Trophoblast cell (in vitro differentiated cells and primary cell): ENCODE results near the gene NMNAT3.

Experiments used
- DNase-seq, 2 donors: peaks; one replicate each; pipeline ENCODE4 v3.0.0-alpha.2; 2016
- H2AFZ ChIP-seq: 2 replicates; pipeline ENCODE4 v1.6.1; 2013; ENCODE audit warnings: low read length, moderate library complexity, mild to moderate bottlenecking; ENCODE audit not compliant: insufficient read depth, poor library complexity
- H2AK5ac ChIP-seq: 2 replicates; pipeline ENCODE4 v1.6.1; 2013; ENCODE audit warnings: mild to moderate bottlenecking, low read length
- H2BK120ac ChIP-seq: 2 replicates; pipeline ENCODE4 v1.6.1; 2013; ENCODE audit warnings: low read length, mild to moderate bottlenecking, moderate library complexity; ENCODE audit not compliant: insufficient read depth, poor library complexity
- H2BK12ac ChIP-seq: 2 replicates; pipeline ENCODE4 v1.6.1; 2013; ENCODE audit warnings: mild to moderate bottlenecking, low read length, moderate library complexity
- H2BK5ac ChIP-seq: 2 replicates; pipeline ENCODE4 v1.6.1; 2013; ENCODE audit warnings: low read length, low read depth, moderate library complexity, mild to moderate bottlenecking; ENCODE audit not compliant: poor library complexity
- H3K14ac ChIP-seq: 2 replicates; pipeline ENCODE4 v1.6.1; 2013; ENCODE audit warnings: mild to moderate bottlenecking, low read length
- H3K18ac ChIP-seq: 2 replicates; pipeline ENCODE4 v1.6.1; 2013; ENCODE audit warnings: mild to moderate bottlenecking, low read length
- H3K23ac ChIP-seq: 2 replicates; pipeline ENCODE4 v1.6.1; 2013; ENCODE audit warnings: low read length
- H3K27ac ChIP-seq: 2 replicates; pipeline ENCODE4 v1.5.1; 2013; ENCODE audit warnings: low read depth, mild to moderate bottlenecking, inconsistent platforms, low read length, moderate library complexity
- H3K27me3 ChIP-seq: 2 replicates; pipeline ENCODE4 v1.6.1; 2013; ENCODE audit warnings: inconsistent platforms, mild to moderate bottlenecking, low read length, moderate library complexity; ENCODE audit not compliant: insufficient read depth
- H3K36me3 ChIP-seq, 2 experiments: 1 replicate in 1 of 2; 2 replicates in 1 of 2; pipeline ENCODE4 v1.6.1; 2013; ENCODE audit warnings: low read length in 2 of 2, mild to moderate bottlenecking in 2 of 2, moderate library complexity in 1 of 2; ENCODE audit not compliant: insufficient read depth in 2 of 2, control insufficient read depth in 1 of 2
- H3K4ac ChIP-seq: 2 replicates; pipeline ENCODE4 v1.6.1; 2013; ENCODE audit warnings: low read depth, mild to moderate bottlenecking, low read length, moderate library complexity
- H3K4me1 ChIP-seq, 2 experiments: 1 replicate in 1 of 2; 2 replicates in 1 of 2; pipeline ENCODE4 v1.6.1; 2013; ENCODE audit warnings: low read length in 2 of 2, mild to moderate bottlenecking in 2 of 2, moderate library complexity in 1 of 2; ENCODE audit not compliant: insufficient read depth in 2 of 2, control insufficient read depth in 1 of 2
- H3K4me2 ChIP-seq: 2 replicates; pipeline ENCODE4 v1.6.1; 2013; ENCODE audit warnings: inconsistent platforms, mild to moderate bottlenecking, low read length, moderate library complexity
- H3K4me3 ChIP-seq: 2 replicates; pipeline ENCODE4 v1.5.1; 2013; ENCODE audit warnings: mild to moderate bottlenecking, low read depth, low read length, inconsistent platforms
- H3K79me1 ChIP-seq: one replicate; pipeline ENCODE4 v1.6.1; 2013; ENCODE audit warnings: low read length
- H3K79me2 ChIP-seq: 2 replicates; pipeline ENCODE4 v1.6.1; 2013; ENCODE audit warnings: low read length, mild to moderate bottlenecking; ENCODE audit not compliant: control insufficient read depth, insufficient read depth, poor library complexity
- H3K9ac ChIP-seq: 2 replicates; pipeline ENCODE4 v1.6.1; 2013; ENCODE audit warnings: mild to moderate bottlenecking, low read length
- H3K9me3 ChIP-seq: 2 replicates; pipeline ENCODE4 v1.6.1; 2013; ENCODE audit warnings: low read depth, mild to moderate bottlenecking, control low read depth, inconsistent platforms, low read length; ENCODE audit not compliant: insufficient read depth
- H4K12ac ChIP-seq: 2 replicates; pipeline ENCODE4 v1.6.1; 2013; ENCODE audit warnings: low read depth, mild to moderate bottlenecking, low read length, moderate library complexity
- H4K8ac ChIP-seq: 2 replicates; pipeline ENCODE4 v1.6.1; 2013; ENCODE audit warnings: low read depth, mild to moderate bottlenecking, low read length, moderate library complexity
- H4K91ac ChIP-seq: one replicate; pipeline ENCODE4 v1.6.1; 2013; ENCODE audit warnings: low read depth, mild to moderate bottlenecking, low read length, moderate library complexity
- WGBS: extraction: QIAGEN DNeasy Blood & Tissue Kit; methylation state at CpG from one replicate; pipeline ENCODE4 v1.1.7; 2013; ENCODE audit warnings: missing lambda C conversion rate; ENCODE audit not compliant: insufficient read length, insufficient coverage; ENCODE audit errors: extremely low coverage; 5-methylcytosine and 5-hydroxymethylcytosine counted together

The NMNAT3 gene

DNA sequence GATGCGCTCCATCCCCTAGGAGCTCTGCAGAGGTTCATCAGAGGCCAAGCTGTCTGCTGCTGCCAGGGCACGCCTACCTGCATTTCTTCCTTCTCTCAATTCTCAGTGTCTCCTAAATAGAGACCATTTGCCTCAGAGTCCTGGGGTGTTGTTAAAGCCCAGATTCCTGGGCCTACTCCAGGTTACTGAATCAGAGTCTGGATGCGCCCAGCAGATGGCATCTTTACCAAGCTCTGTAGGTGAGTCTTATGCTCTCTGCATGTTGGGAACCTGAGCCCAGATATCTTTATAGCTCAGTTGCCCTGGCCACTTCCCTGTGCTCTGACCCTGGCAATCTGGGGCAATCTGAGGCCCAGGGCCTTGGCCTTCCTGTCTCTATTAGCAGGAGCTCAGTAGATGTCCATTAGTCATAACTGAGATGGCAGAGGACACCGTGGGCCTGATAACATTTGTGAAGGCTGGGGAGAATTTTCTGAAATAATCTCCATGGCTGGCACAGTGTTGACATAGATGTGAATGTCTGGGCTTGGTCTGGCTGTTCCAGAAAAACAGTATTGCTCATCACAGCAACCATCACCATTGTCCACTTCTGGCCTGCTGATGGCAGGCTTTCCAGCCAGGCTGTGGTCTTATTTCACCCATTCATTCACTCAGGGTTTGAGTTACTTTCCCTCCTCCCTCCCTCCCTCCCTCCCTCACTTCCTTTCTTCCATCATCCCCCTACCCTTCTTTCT is 125.0 kb downstream of the NMNAT3 start:
- Histone ChIP-seq H3K4ac (no peak overlapping the region), H3K4me2 (no peak overlapping the region), H3K36me3 (no peaks in the 10 kb centered on the region), H3K9me3 (no peaks in the 10 kb centered on the region), H3K27me3 (no peaks in the 10 kb centered on the region), H4K8ac (no peak overlapping the region), H3K79me1 (no peaks in the 10 kb centered on the region), H2AFZ (no peak overlapping the region), H4K91ac (no peak overlapping the region), H3K14ac (no peak overlapping the region), H3K4me1 (no peaks in the 10 kb centered on the region), H3K4me3 (no peak overlapping the region), H2BK120ac (no peak overlapping the region), H3K18ac (no peak overlapping the region), H3K23ac (no peak overlapping the region), H2AK5ac (no peak overlapping the region), H2BK5ac (no peak overlapping the region), H3K79me2 (no peaks in the 10 kb centered on the region), H3K27ac (no peak overlapping the region), H3K9ac (no peak overlapping the region), H4K12ac (no peak overlapping the region), H2BK12ac (no peak overlapping the region)
- no CpG with 5 or more reads among the region's 4 CpGs for WGBS
- DNase-seq, result no peak

DNA sequence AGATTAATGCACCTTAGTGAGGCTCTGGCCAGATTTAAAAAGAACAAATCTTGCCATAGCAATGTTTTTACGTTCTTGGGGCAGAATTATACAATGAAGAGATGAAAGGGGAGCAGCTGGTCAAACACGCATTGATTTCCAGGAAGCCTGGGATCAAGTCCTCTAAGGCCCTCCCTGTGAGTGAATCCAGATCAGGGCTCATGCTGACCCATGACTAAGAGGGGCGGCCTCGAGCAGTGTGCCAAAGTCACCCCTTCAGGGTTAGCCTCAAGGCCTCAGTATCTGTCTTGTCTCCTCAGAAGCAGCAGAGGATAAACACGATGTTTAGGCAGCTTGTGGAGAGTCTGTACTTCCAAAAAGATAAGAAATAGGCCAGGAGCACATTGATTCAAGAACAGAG is 129.0 kb downstream of the NMNAT3 start:
- no peak overlapping the region for H3K4me3 ChIP-seq

DNA sequence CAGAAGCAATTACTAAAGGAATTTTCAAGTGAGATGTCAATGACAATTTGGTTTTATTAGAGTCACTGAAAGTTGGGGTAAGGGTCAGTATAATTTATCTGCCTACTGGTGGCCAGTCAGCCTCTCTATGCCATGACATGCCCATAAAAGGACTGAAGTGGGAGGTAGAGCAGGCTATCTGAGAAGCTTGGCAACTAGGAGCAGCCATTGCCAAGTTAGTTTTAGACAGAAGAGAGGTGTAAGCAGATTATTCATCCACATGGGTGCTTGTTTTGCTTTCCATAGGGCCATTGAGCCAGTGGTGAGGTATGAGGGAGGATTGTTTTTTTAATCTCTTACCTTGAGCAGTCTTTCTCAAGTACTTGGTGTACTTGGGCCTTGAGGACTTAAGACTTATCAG is 130.1 kb downstream of the NMNAT3 start:
- H3K27me3 ChIP-seq, result no peaks in the 10 kb centered on the region
- H2AK5ac ChIP-seq, result no peak overlapping the region
- no peak overlapping the region for H3K23ac ChIP-seq
- no peak overlapping the region for H3K4ac ChIP-seq
- no peak overlapping the region for H3K4me3 ChIP-seq
- H4K12ac ChIP-seq, result no peak overlapping the region
- H3K27ac ChIP-seq, result no peak overlapping the region
- no peaks in the 10 kb centered on the region for H3K4me1 ChIP-seq
- no peak overlapping the region for H3K14ac ChIP-seq
- H2AFZ ChIP-seq, result no peak overlapping the region
- no peaks in the 10 kb centered on the region for H3K9me3 ChIP-seq
- H3K79me2 ChIP-seq, result no peaks in the 10 kb centered on the region
- H4K8ac ChIP-seq, result no peak overlapping the region
- no peak overlapping the region for H3K4me2 ChIP-seq
- no peak overlapping the region for H3K18ac ChIP-seq
- DNase-seq, result no peak
- no peaks in the 10 kb centered on the region for H3K36me3 ChIP-seq
- no peak overlapping the region for H4K91ac ChIP-seq
- H3K79me1 ChIP-seq, result no peaks in the 10 kb centered on the region
- no peak overlapping the region for H3K9ac ChIP-seq
- no peak overlapping the region for H2BK5ac ChIP-seq
- no peak overlapping the region for H2BK120ac ChIP-seq
- H2BK12ac ChIP-seq, result no peak overlapping the region

More for the DNA sequence above, 129.0 kb downstream of the NMNAT3 start:
- no peak overlapping the region for H4K91ac ChIP-seq
- no peak overlapping the region for H3K14ac ChIP-seq
- no peak overlapping the region for H3K18ac ChIP-seq
- no peaks in the 10 kb centered on the region for H3K79me1 ChIP-seq
- H2AFZ ChIP-seq, result no peak overlapping the region
- H2AK5ac ChIP-seq, result no peak overlapping the region
- H3K4me2 ChIP-seq, result no peak overlapping the region
- WGBS, result no CpG with 5 or more reads among the region's 5 CpGs
- no peaks in the 10 kb centered on the region for H3K36me3 ChIP-seq
- no peaks in the 10 kb centered on the region for H3K79me2 ChIP-seq
- no peak overlapping the region for H3K4ac ChIP-seq
- H3K4me1 ChIP-seq, result no peaks in the 10 kb centered on the region
- no peak overlapping the region for H3K27ac ChIP-seq
- H2BK5ac ChIP-seq, result no peak overlapping the region
- H3K23ac ChIP-seq, result no peak overlapping the region
- no peak overlapping the region for H4K8ac ChIP-seq
- DNase-seq, result peak in 1 of 2 donors; percentile 13
- H3K9me3 ChIP-seq, result no peaks in the 10 kb centered on the region
- no peak overlapping the region for H2BK12ac ChIP-seq
- no peak overlapping the region for H4K12ac ChIP-seq
- no peak overlapping the region for H3K9ac ChIP-seq
- no peaks in the 10 kb centered on the region for H3K27me3 ChIP-seq
- H2BK120ac ChIP-seq, result no peak overlapping the region

DNA sequence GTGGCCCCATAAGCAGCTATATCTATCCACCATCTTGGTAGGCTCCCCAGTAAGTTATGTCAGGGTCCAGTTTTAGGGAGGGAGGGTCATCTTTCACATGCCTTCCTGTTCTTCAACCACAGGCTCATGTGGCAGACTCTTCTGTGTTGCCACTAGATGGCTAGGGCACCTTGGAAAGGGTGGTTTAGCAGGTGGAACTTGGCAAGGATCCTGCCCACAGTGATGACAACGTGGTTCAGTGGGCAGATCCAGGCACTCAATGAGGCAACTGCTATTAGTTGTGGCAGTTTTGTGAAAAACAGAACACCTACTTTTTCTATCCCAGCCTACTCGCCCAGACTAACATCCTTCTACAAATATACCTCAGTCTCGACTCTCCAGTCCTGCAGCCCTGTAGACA is 131.0 kb downstream of the NMNAT3 start:
- Histone ChIP-seq H3K36me3 (no peaks in the 10 kb centered on the region), H3K9me3 (no peaks in the 10 kb centered on the region), H2BK120ac (no peak overlapping the region), H3K4me2 (no peak overlapping the region), H3K27ac (no peak overlapping the region), H3K27me3 (no peaks in the 10 kb centered on the region), H3K4me1 (no peaks in the 10 kb centered on the region), H3K9ac (no peak overlapping the region), H3K23ac (no peak overlapping the region), H4K12ac (no peak overlapping the region), H2BK5ac (no peak overlapping the region), H4K8ac (no peak overlapping the region), H3K79me1 (no peaks in the 10 kb centered on the region), H2BK12ac (no peak overlapping the region), H3K79me2 (no peaks in the 10 kb centered on the region), H2AFZ (no peak overlapping the region), H2AK5ac (no peak overlapping the region), H3K18ac (no peak overlapping the region), H4K91ac (no peak overlapping the region), H3K4ac (no peak overlapping the region), H3K4me3 (no peak overlapping the region), H3K14ac (no peak overlapping the region)
- DNase-seq, result no peak
- no CpG with 5 or more reads among the region's 3 CpGs for WGBS
